ENCODE results near the gene MAP3K13. TPM values are rescaled to one million over a fixed set of nuclear protein-coding genes. Genes with fewer than 3 reads are reported as not detected.

The MAP3K13 gene
- total and polyA plus RNA-seq, 2 donors (not counting 1 experiment from before 2014, with no cell fraction given), result 15.0 to 28.2 TPM

GRCh38 chr3:185399737-185400667, 37.1 kb downstream of the MAP3K13 start:
- Histone ChIP-seq H3K4me3 (replicated peaks in 1 of 4; ENCODE audit: control extremely low read depth in 1 of 4, insufficient read depth in 1 of 4, low read depth in 3 of 4, low read length in 4 of 4) (no peak overlapping the region), H3K4me1 (ENCODE audit: control insufficient read depth, extremely low read depth, insufficient read depth, low read length) (peaks cover 6% of the 10 kb centered on the region), H3K79me2 (ENCODE audit: control insufficient read depth, insufficient read depth, low read length) (no peaks in the 10 kb centered on the region), H4K20me1 (ENCODE audit: control insufficient read depth, extremely low read depth, insufficient read depth, low read length) (no peaks in the 10 kb centered on the region), H3K36me3 (ENCODE audit: control insufficient read depth, insufficient read depth, low read length) (no peaks in the 10 kb centered on the region), H2AFZ (ENCODE audit: low read length) (no peak overlapping the region), H3K4me2 (ENCODE audit: extremely low read depth, insufficient read depth, low read length) (no peak overlapping the region), H3K27ac (ENCODE audit: insufficient read depth, low read length) (no peak overlapping the region), H3K9ac (ENCODE audit: insufficient read depth, low read length) (no peak overlapping the region), H3K9me3 (ENCODE audit: control insufficient read depth, insufficient read depth, low read depth, low read length) (no peaks in the 10 kb centered on the region), H3K27me3 (ENCODE audit: control insufficient read depth, insufficient read depth, low read length) (no peaks in the 10 kb centered on the region)
- TF ChIP-seq CTCF (conservative IDR thresholded peaks at IDR 0.05 in 1 of 2, IDR thresholded peaks at IDR 0.05 in 1 of 2; ENCODE audit: low read depth in 1 of 2, low read length in 2 of 2) (no peak), EZH2 (IDR thresholded peaks at IDR 0.05; ENCODE audit: low read length, missing control alignments) (no peak)
- peak; percentile 23 to 31 for DNase-seq (ENCODE audit: low read depth in 2 of 2)

GRCh38 chr3:185400866-185401265, 37.9 kb downstream of the MAP3K13 start:
- peaks cover 6% of the 10 kb centered on the region for H3K4me1 ChIP-seq (ENCODE audit: control insufficient read depth, extremely low read depth, insufficient read depth, low read length)
- H3K9ac ChIP-seq (ENCODE audit: insufficient read depth, low read length), result no peak overlapping the region
- no peaks in the 10 kb centered on the region for H3K36me3 ChIP-seq (ENCODE audit: control insufficient read depth, insufficient read depth, low read length)
- H3K27ac ChIP-seq (ENCODE audit: insufficient read depth, low read length), result no peak overlapping the region
- no peak overlapping the region for H3K4me3 ChIP-seq (replicated peaks in 1 of 4; ENCODE audit: control extremely low read depth in 1 of 4, insufficient read depth in 1 of 4, low read depth in 3 of 4, low read length in 4 of 4)
- TF ChIP-seq CTCF (conservative IDR thresholded peaks at IDR 0.05 in 1 of 2, IDR thresholded peaks at IDR 0.05 in 1 of 2; ENCODE audit: low read depth in 1 of 2, low read length in 2 of 2) (no peak), EZH2 (IDR thresholded peaks at IDR 0.05; ENCODE audit: low read length, missing control alignments) (no peak)
- H3K9me3 ChIP-seq (ENCODE audit: control insufficient read depth, insufficient read depth, low read depth, low read length), result no peaks in the 10 kb centered on the region
- no peaks in the 10 kb centered on the region for H3K79me2 ChIP-seq (ENCODE audit: control insufficient read depth, insufficient read depth, low read length)
- H3K4me2 ChIP-seq (ENCODE audit: extremely low read depth, insufficient read depth, low read length), result no peak overlapping the region
- no peaks in the 10 kb centered on the region for H3K27me3 ChIP-seq (ENCODE audit: control insufficient read depth, insufficient read depth, low read length)
- H2AFZ ChIP-seq (ENCODE audit: low read length), result no peak overlapping the region
- H4K20me1 ChIP-seq (ENCODE audit: control insufficient read depth, extremely low read depth, insufficient read depth, low read length), result no peaks in the 10 kb centered on the region
- DNase-seq (ENCODE audit: low read depth in 2 of 2), result no peak

- H3K9ac ChIP-seq (ENCODE audit: insufficient read depth, low read length), result no peak overlapping the region
- no peaks in the 10 kb centered on the region for H3K9me3 ChIP-seq (ENCODE audit: control insufficient read depth, insufficient read depth, low read depth, low read length)
- H3K4me2 ChIP-seq (ENCODE audit: extremely low read depth, insufficient read depth, low read length), result no peak overlapping the region
- peaks cover 6% of the 10 kb centered on the region for H3K4me1 ChIP-seq (ENCODE audit: control insufficient read depth, extremely low read depth, insufficient read depth, low read length)
- no peaks in the 10 kb centered on the region for H4K20me1 ChIP-seq (ENCODE audit: control insufficient read depth, extremely low read depth, insufficient read depth, low read length)
- TF ChIP-seq CTCF (conservative IDR thresholded peaks at IDR 0.05 in 1 of 2, IDR thresholded peaks at IDR 0.05 in 1 of 2; ENCODE audit: low read depth in 1 of 2, low read length in 2 of 2) (no peak), EZH2 (IDR thresholded peaks at IDR 0.05; ENCODE audit: low read length, missing control alignments) (no peak)
- no peaks in the 10 kb centered on the region for H3K36me3 ChIP-seq (ENCODE audit: control insufficient read depth, insufficient read depth, low read length)
- H3K27ac ChIP-seq (ENCODE audit: insufficient read depth, low read length), result no peak overlapping the region
- H2AFZ ChIP-seq (ENCODE audit: low read length), result no peak overlapping the region
- no peaks in the 10 kb centered on the region for H3K79me2 ChIP-seq (ENCODE audit: control insufficient read depth, insufficient read depth, low read length)
- no peak overlapping the region for H3K4me3 ChIP-seq (replicated peaks in 1 of 4; ENCODE audit: control extremely low read depth in 1 of 4, insufficient read depth in 1 of 4, low read depth in 3 of 4, low read length in 4 of 4)
- peak; percentile 15 to 75 for DNase-seq (ENCODE audit: low read depth in 2 of 2)
- no peaks in the 10 kb centered on the region for H3K27me3 ChIP-seq (ENCODE audit: control insufficient read depth, insufficient read depth, low read length)
These were observed 38.5 kb downstream of the MAP3K13 start for GRCh38 chr3:185401319-185401955.

Data from fibroblast of lung (primary cell).